ENCODE results near the gene SPATS2L.

The SPATS2L gene

DNA sequence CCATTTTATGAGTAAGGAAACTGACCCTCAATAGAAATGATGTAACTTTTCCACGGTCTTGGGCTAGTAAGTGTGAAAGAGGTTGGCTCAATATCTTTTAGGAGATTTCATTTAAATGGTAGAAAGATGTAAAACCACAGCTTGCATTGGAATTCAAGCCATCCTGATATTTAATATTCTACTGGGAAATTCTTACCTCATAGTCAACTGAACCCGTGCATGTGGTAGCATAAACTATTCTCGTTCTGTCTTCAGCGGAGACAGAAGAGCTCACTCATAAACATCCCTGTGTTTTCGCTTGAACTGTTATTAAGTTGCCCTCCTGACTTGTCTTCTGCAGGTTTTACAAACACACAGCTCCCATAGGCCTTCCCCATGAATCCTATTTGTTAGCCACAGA lies 8.5 kb upstream of the SPATS2L start:
- Histone ChIP-seq H3K4me2 (ENCODE audit: low read depth, low read length) (no peak overlapping the region), H3K9ac (ENCODE audit: low read length) (no peak overlapping the region), H3K27me3 (replicated peaks; ENCODE audit: insufficient read depth, low read length) (no peaks in the 10 kb centered on the region), H2AFZ (ENCODE audit: low read length) (no peak overlapping the region), H3K36me3 (replicated peaks; ENCODE audit: insufficient read depth, low read length) (no peaks in the 10 kb centered on the region), H3F3A (ENCODE audit: insufficient read depth, low read length) (no peaks in the 10 kb centered on the region), H3K4me3 (ENCODE audit: low read length) (no peak overlapping the region), H3K79me2 (ENCODE audit: low read length) (no peaks in the 10 kb centered on the region), H3K9me2 (replicated peaks; ENCODE audit: insufficient read depth, low read length) (no peaks in the 10 kb centered on the region), H4K20me1 (ENCODE audit: insufficient read depth, low read length) (no peaks in the 10 kb centered on the region), H3K9me3 (replicated peaks; ENCODE audit: insufficient read depth, low read length) (no peaks in the 10 kb centered on the region), H3K27ac (ENCODE audit: low read length) (no peak overlapping the region), H3K4me1 (ENCODE audit: low read length) (peaks cover 6% of the 10 kb centered on the region; the same call in 1 of the 2 replicates)
- no peak for DNase-seq
- no peak for TF ChIP-seq CTCF (IDR thresholded peaks at IDR 0.05; ENCODE audit: low read length)
- no peak for TF ChIP-seq EZH2phosphoT487 (IDR thresholded peaks at IDR 0.05; ENCODE audit: low read length)
- no peak for TF ChIP-seq EZH2 (optimal IDR thresholded peaks at IDR 0.05; ENCODE audit: low read depth, low read length)

- H3K79me2 ChIP-seq (ENCODE audit: low read length): no peaks in the 10 kb centered on the region
- no peak overlapping the region for H3K4me3 ChIP-seq (ENCODE audit: low read length)
- H3F3A ChIP-seq (ENCODE audit: insufficient read depth, low read length): no peaks in the 10 kb centered on the region
- TF ChIP-seq CTCF (IDR thresholded peaks at IDR 0.05; ENCODE audit: low read length): no peak
- TF ChIP-seq EZH2 (optimal IDR thresholded peaks at IDR 0.05; ENCODE audit: low read depth, low read length): no peak
- no peak for TF ChIP-seq EZH2phosphoT487 (IDR thresholded peaks at IDR 0.05; ENCODE audit: low read length)
- DNase-seq: no peak
- H3K4me2 ChIP-seq (ENCODE audit: low read depth, low read length): no peak overlapping the region
- no peaks in the 10 kb centered on the region for H3K27me3 ChIP-seq (replicated peaks; ENCODE audit: insufficient read depth, low read length)
- H3K4me1 ChIP-seq (ENCODE audit: low read length): peaks cover 6% of the 10 kb centered on the region; the same call in 1 of the 2 replicates
- no peak overlapping the region for H2AFZ ChIP-seq (ENCODE audit: low read length)
- no peaks in the 10 kb centered on the region for H3K36me3 ChIP-seq (replicated peaks; ENCODE audit: insufficient read depth, low read length)
- H3K9me3 ChIP-seq (replicated peaks; ENCODE audit: insufficient read depth, low read length): no peaks in the 10 kb centered on the region
- H4K20me1 ChIP-seq (ENCODE audit: insufficient read depth, low read length): no peaks in the 10 kb centered on the region
- H3K27ac ChIP-seq (ENCODE audit: low read length): no peak overlapping the region
- H3K9me2 ChIP-seq (replicated peaks; ENCODE audit: insufficient read depth, low read length): no peaks in the 10 kb centered on the region
- H3K9ac ChIP-seq (ENCODE audit: low read length): no peak overlapping the region
Observed at GRCh38 chr2:200298816-200299215, 7.7 kb upstream of the SPATS2L start.

GRCh38 chr2:200300065-200300464 lies 6.4 kb upstream of the SPATS2L start:
- H3K4me3 ChIP-seq (ENCODE audit: low read length): no peak overlapping the region
- no peaks in the 10 kb centered on the region for H3F3A ChIP-seq (ENCODE audit: insufficient read depth, low read length)
- H3K9ac ChIP-seq (ENCODE audit: low read length): no peak overlapping the region
- H3K36me3 ChIP-seq (replicated peaks; ENCODE audit: insufficient read depth, low read length): no peaks in the 10 kb centered on the region
- H2AFZ ChIP-seq (ENCODE audit: low read length): 0 out of 2 replicates have a peak overlapping the region, but pooled peaks have one; percentile 21
- H3K4me1 ChIP-seq (ENCODE audit: low read length): peaks cover 6% of the 10 kb centered on the region
- no peaks in the 10 kb centered on the region for H3K9me3 ChIP-seq (replicated peaks; ENCODE audit: insufficient read depth, low read length)
- no peaks in the 10 kb centered on the region for H3K9me2 ChIP-seq (replicated peaks; ENCODE audit: insufficient read depth, low read length)
- H3K27me3 ChIP-seq (replicated peaks; ENCODE audit: insufficient read depth, low read length): no peaks in the 10 kb centered on the region
- DNase-seq: no peak
- H3K4me2 ChIP-seq (ENCODE audit: low read depth, low read length): no peak overlapping the region
- H3K79me2 ChIP-seq (ENCODE audit: low read length): no peaks in the 10 kb centered on the region
- no peaks in the 10 kb centered on the region for H4K20me1 ChIP-seq (ENCODE audit: insufficient read depth, low read length)
- H3K27ac ChIP-seq (ENCODE audit: low read length): no peak overlapping the region
- TF ChIP-seq EZH2 (optimal IDR thresholded peaks at IDR 0.05; ENCODE audit: low read depth, low read length) (no peak), CTCF (IDR thresholded peaks at IDR 0.05; ENCODE audit: low read length) (no peak), EZH2phosphoT487 (IDR thresholded peaks at IDR 0.05; ENCODE audit: low read length) (no peak)

All from MM.1S (cell line).